GM12878 (cell line): ENCODE data around the gene OR2V1. TPM values are rescaled to one million over a fixed set of nuclear protein-coding genes. Genes with fewer than 3 reads are reported as not detected.

Experiments
- ATAC-seq: fragments of 200-7000 bp; cut with Tn5 transposase; 3 replicates; pipeline ENCODE4 v1.9.1; 2020; ENCODE audit warnings: mild to moderate bottlenecking, moderate library complexity
- BruUV-seq: library from RNA; stranded (reverse); fragments of 400-500 nt; replicated peaks from 2 replicates; lab custom pipeline; 2021; lab: Mats Ljungman, UMichigan
- CTCF ChIA-PET: fragments of 300-600 bp; sonication (Branson Sonifier 250); formaldehyde crosslinking; extraction: SDS; loops from one replicate; lab custom pipeline; 2021; ENCODE audit warnings: inconsistent platforms; lab: Yijun Ruan, JAX
- POLR2A ChIA-PET: fragments of 350-600 bp; formaldehyde crosslinking; extraction: SDS; loops from one replicate; lab custom pipeline; 2021; ENCODE audit warnings: inconsistent platforms; lab: Charles Lee
- RAD21 ChIA-PET: fragments of 300-600 bp; sonication (Branson Sonifier 250); formaldehyde crosslinking; loops from one replicate; lab custom pipeline; 2023; ENCODE audit warnings: antibody characterized with exemption; ENCODE audit not compliant: unreplicated experiment; lab: Charles Lee
- SMC1A ChIA-PET: fragments of 300-600 bp; sonication (Branson Sonifier 250); formaldehyde crosslinking; loops from one replicate; lab custom pipeline; 2023; ENCODE audit not compliant: unreplicated experiment, uncharacterized antibody; lab: Charles Lee
- DNase-seq: peaks from one replicate; pipeline ENCODE4 v3.0.0-alpha.2; 2011; ENCODE audit warnings: low read depth, low spot score
- FAIRE-seq: peaks from 3 replicates; lab custom pipeline; 2011; peaks lifted over from hg19 to GRCh38; lab: Jason Lieb, UNC
- H2AFZ ChIP-seq: 2 replicates; pipeline ENCODE4 v1.6.0; 2011; ENCODE audit warnings: low read depth, low read length, control low read depth; ENCODE audit not compliant: control insufficient read depth
- H3K27ac ChIP-seq: 2 replicates; pipeline ENCODE4 v1.5.1; 2011; ENCODE audit warnings: control low read depth; ENCODE audit not compliant: control insufficient read depth, insufficient read depth
- H3K27me3 ChIP-seq, 2 experiments: replicated peaks in 1 of 2; 2 replicates each; pipeline versions ENCODE4 v1.6.0 to v1.6.1; 2011; ENCODE audit warnings: low read length in 1 of 2; ENCODE audit not compliant: control insufficient read depth in 2 of 2, insufficient read depth in 2 of 2
- H3K36me3 ChIP-seq, 2 experiments: 2 replicates each; pipeline ENCODE4 v1.5.1; 2011; ENCODE audit warnings: low read length in 1 of 2; ENCODE audit not compliant: control insufficient read depth in 2 of 2, insufficient read depth in 2 of 2
- H3K4me1 ChIP-seq: 2 replicates; pipeline ENCODE4 v1.6.1; 2011; ENCODE audit warnings: mild to moderate bottlenecking, low read length, moderate library complexity, mixed read lengths; ENCODE audit not compliant: control insufficient read depth, insufficient read depth
- H3K4me2 ChIP-seq: 2 replicates; pipeline ENCODE4 v1.6.0; 2011; ENCODE audit warnings: control low read depth; ENCODE audit not compliant: control insufficient read depth, insufficient read depth
- H3K4me3 ChIP-seq: fragments of 200-600 bp; sonication (generic); 2 replicates; pipeline ENCODE4 v1.5.1; 2016
- H3K79me2 ChIP-seq: 2 replicates; pipeline ENCODE4 v1.6.0; 2011; ENCODE audit warnings: low read length; ENCODE audit not compliant: control insufficient read depth, insufficient read depth
- H3K9ac ChIP-seq: 2 replicates; pipeline ENCODE4 v1.8.0; 2011; ENCODE audit warnings: low read length, control low read depth, mixed read lengths; ENCODE audit not compliant: control insufficient read depth, insufficient read depth
- H3K9me3 ChIP-seq: replicated peaks from 3 replicates; pipeline ENCODE4 v1.5.1; 2011; ENCODE audit warnings: mild to moderate bottlenecking, low read length; ENCODE audit not compliant: control insufficient read depth, insufficient read depth
- H4K20me1 ChIP-seq: 2 replicates; pipeline ENCODE4 v1.6.0; 2011; ENCODE audit not compliant: control insufficient read depth, insufficient read depth
- CBX3 ChIP-seq: fragments of 200-600 bp; sonication (generic); IDR thresholded peaks from 2 replicates; pipeline ENCODE4 v1.6.1; 2016; ENCODE audit warnings: low read depth, borderline replicate concordance
- EZH2 ChIP-seq: IDR thresholded peaks from 2 replicates; pipeline ENCODE4 v1.6.1; 2012; ENCODE audit warnings: low read depth, mild to moderate bottlenecking, control low read depth, inconsistent platforms, low read length, borderline replicate concordance; ENCODE audit not compliant: control insufficient read depth
- HDGF ChIP-seq: fragments of 450-650 bp; IDR thresholded peaks from 2 replicates; pipeline ENCODE4 v1.6.1; 2016; ENCODE audit warnings: antibody characterized with exemption
- MAX ChIP-seq: IDR thresholded peaks from 2 replicates; pipeline ENCODE4 v1.6.1; 2012; ENCODE audit warnings: low read depth, low read length, improper control_type of control experiment
- NFXL1 ChIP-seq: fragments of 450-650 bp; IDR thresholded peaks from 2 replicates; pipeline ENCODE4 v1.6.1; 2017; ENCODE audit warnings: antibody characterized with exemption, mild to moderate bottlenecking, borderline replicate concordance
- NRF1 ChIP-seq: conservative IDR thresholded peaks from 2 replicates; pipeline ENCODE4 v1.6.1; 2011; ENCODE audit warnings: mild to moderate bottlenecking, low read depth, low read length, improper control_type of control experiment
- PAX5 ChIP-seq: IDR thresholded peaks from 2 replicates; pipeline ENCODE4 v1.6.1; 2011; ENCODE audit warnings: low read depth, low read length, borderline replicate concordance
- PML ChIP-seq: IDR thresholded peaks from 2 replicates; pipeline ENCODE4 v1.6.1; 2012; ENCODE audit warnings: low read length, inconsistent platforms
- POLR2AphosphoS5 ChIP-seq: IDR thresholded peaks from 2 replicates; pipeline ENCODE4 v1.6.1; 2011; ENCODE audit warnings: mild to moderate bottlenecking, low read length, inconsistent platforms
- POU2F2 ChIP-seq: IDR thresholded peaks from 3 replicates; pipeline ENCODE4 v1.6.1; 2011; ENCODE audit warnings: low read depth, mild to moderate bottlenecking, low read length, borderline replicate concordance
- RBBP5 ChIP-seq: fragments of 200-600 bp; sonication (generic); conservative IDR thresholded peaks from 2 replicates; pipeline ENCODE4 v1.6.1; 2016
- SMC3 ChIP-seq: IDR thresholded peaks from 2 replicates; pipeline ENCODE4 v1.6.1; 2011; ENCODE audit warnings: low read length, improper control_type of control experiment, borderline replicate concordance
- SPI1 ChIP-seq: IDR thresholded peaks from 2 replicates; pipeline ENCODE4 v1.6.1; 2011; ENCODE audit warnings: low read depth, mild to moderate bottlenecking, low read length, moderate library complexity, borderline replicate concordance; ENCODE audit not compliant: insufficient read depth
- WRNIP1 ChIP-seq: IDR thresholded peaks from 2 replicates; pipeline ENCODE4 v1.6.1; 2011; ENCODE audit warnings: low read depth, low read length, improper control_type of control experiment, borderline replicate concordance
- ZSCAN29 ChIP-seq: fragments of 450-650 bp; IDR thresholded peaks from 2 replicates; pipeline ENCODE4 v1.6.1; 2017; ENCODE audit warnings: mild to moderate bottlenecking, moderate library complexity
- ZZZ3 ChIP-seq: IDR thresholded peaks from 2 replicates; pipeline ENCODE4 v1.6.1; 2011; ENCODE audit warnings: low read depth; ENCODE audit not compliant: control insufficient read depth, insufficient read length
- WGBS: methylation state at CpG from one replicate; pipeline ENCODE4 v1.1.6; 2016; ENCODE audit warnings: low lambda C conversion rate; ENCODE audit not compliant: insufficient replicate concordance, insufficient coverage; ENCODE audit errors: missing lambda C conversion rate; 5-methylcytosine and 5-hydroxymethylcytosine counted together
- in situ Hi-C: fragments of 300-500 bp; cut with MboI; formaldehyde crosslinking; loops from 9 replicates; pipeline ENCODE4 v1.14.3; 2018; ENCODE audit warnings: mixed read lengths
- intact Hi-C: fragments of 100-400 bp; cut with micrococcal nuclease; formaldehyde crosslinking; loops from one replicate; pipeline ENCODE4 v1.14.2; 2022; ENCODE audit not compliant: unreplicated experiment
- polyA plus RNA-seq, 11 experiments: library from polyadenylated mRNA; depleted of rRNA in 4 of 11; unstranded in 6 of 11; stranded (reverse) in 5 of 11; fragments of >200 nt; fragmentation: Nextera tagmentation in 4 of 11; fragmentation: Illumina TruSeq in 1 of 11; extraction: Ambion mirVana in 4 of 11; extraction: Trizol in 1 of 11; gene quantifications; 1 replicate in 1 of 11; 2 replicates in 10 of 11; pipeline versions ENCODE4 v1.2.1 to v1.2.3, GENCODE V29; 2011 to 2016; ENCODE audit warnings: inconsistent platforms in 2 of 11, missing spikeins in 2 of 11, low read depth in 1 of 11
- total RNA-seq, 4 experiments: library from RNA; depleted of rRNA in 3 of 4; stranded (reverse); fragments of >200 nt in 3 of 4; fragmentation: Illumina TruSeq in 1 of 4; extraction: Trizol in 1 of 4; gene quantifications; 2 replicates each; pipeline versions ENCODE4 v1.2.1 to v1.2.3, GENCODE V29; 2013 to 2021

Gene OR2V1
- total and polyA plus RNA-seq, 10 of the 15 experiments (the other 5 are each of a cell fraction or from before 2014, with no cell fraction given) = 0.20 to 4.4 TPM; not detected in 8

DNA sequence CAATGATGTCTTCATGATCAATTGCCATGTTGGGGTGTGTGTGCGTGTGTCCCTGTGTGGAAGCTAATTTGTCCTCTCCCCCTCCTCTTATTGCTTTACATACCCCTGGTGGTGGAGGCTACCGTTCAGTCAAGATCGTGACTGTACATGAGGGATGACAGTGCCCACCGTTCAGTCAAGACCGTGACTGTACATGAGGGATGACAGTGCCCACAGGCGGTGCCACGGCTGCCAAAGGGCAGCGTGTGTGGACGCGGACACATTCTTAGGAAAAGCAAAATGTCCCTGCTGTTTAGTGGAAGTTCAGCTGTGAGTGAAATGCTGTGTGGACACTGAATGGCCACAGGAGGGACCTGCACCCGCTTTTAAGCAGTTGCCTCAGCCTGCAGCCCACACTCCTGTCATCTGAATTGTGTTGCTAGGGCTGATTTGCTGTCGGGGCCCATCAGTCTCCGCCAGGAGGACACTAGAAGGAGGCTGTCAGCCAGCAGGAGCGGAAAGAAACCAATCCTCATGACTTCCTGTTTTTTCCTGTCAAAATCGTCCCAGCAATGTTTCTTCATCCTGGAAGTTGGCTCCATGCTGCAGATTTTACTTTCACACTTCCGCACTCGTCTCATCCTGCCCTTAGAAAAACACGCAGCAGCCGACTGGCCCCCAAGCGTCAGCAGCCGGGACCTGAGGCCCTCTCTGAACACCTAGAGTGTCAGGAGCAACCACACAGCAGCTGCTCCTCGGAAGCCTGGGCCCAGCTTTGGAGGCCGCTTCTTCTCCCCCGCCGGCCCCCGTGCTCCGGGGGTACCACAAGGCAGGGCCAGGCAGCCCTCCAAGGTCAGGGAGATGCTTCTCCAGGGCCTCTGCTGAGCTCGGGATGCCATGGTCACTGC is 9.1 kb downstream of the OR2V1 start:
- no peaks in the 10 kb centered on the region; the same call in 2 of the 3 replicates for H3K9me3 ChIP-seq
- H2AFZ ChIP-seq = no peak overlapping the region
- FAIRE-seq = no peak
- in situ Hi-C loops (no loop called here), intact Hi-C loops (no loop called here)
- WGBS = 54% methylated on average over 28 of the region's 28 CpGs
- SMC1A ChIA-PET = interaction anchor here (1.1 to 1.5 kb wide), 2 partner anchors 9 to 30 kb away, joined by 3 to 4 read pairs; no protein-coding TSS in a partner anchor
- no peaks in the 10 kb centered on the region for H3K36me3 ChIP-seq
- ATAC-seq = no peak
- no peaks in the 10 kb centered on the region for H3K4me1 ChIP-seq
- TF ChIP-seq SPI1 = peak; percentile 33; the same call in 1 of the 2 replicates
- TF ChIP-seq NFXL1 = no peak
- TF ChIP-seq, all 136 proteins: peak for 1
- ChIA-PET RAD21 (no interaction called here), POLR2A (no interaction called here), CTCF (no interaction called here)
- H4K20me1 ChIP-seq = no peaks in the 10 kb centered on the region
- no peaks in the 10 kb centered on the region for H3K79me2 ChIP-seq
- no peak overlapping the region for H3K4me2 ChIP-seq
- no peak for DNase-seq
- H3K9ac ChIP-seq = no peak overlapping the region
- H3K27ac ChIP-seq = no peak overlapping the region
- H3K27me3 ChIP-seq = peaks cover 0 to 3% of the 10 kb centered on the region in 2 experiments; a peak in 2 of 4 replicates
- no TSS peak for BruUV-seq
- no peak overlapping the region for H3K4me3 ChIP-seq

DNA sequence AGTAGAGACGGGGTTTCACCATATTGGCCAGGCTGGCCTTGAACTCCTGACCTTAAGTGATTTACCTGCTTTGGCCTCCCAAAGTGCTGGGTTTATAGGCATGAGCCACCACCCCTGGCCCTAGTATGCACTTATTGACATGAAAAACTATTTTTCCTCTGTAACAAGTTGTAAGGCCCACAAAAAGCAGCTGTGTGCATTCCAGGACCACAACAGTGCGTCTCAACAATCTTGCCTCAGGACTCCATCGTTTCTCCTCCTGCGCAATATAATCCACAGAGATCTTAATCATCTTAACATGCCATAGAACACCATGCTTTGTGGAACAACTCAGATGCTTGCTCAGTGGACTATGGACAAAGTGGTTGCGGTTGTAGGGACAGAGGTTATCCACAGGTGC is 10.2 kb downstream of the OR2V1 start:
- H3K36me3 ChIP-seq = no peaks in the 10 kb centered on the region
- CTCF ChIA-PET = no interaction called here
- H3K9ac ChIP-seq = no peak overlapping the region
- no peak for ATAC-seq
- POLR2A ChIA-PET = no interaction called here
- in situ Hi-C loops = no loop called here
- H3K27ac ChIP-seq = no peak overlapping the region
- no peak for TF ChIP-seq HDGF
- no peak for TF ChIP-seq POU2F2
- TF ChIP-seq SMC3 = no peak
- TF ChIP-seq CBX3 = no peak
- no peak for TF ChIP-seq MAX
- no peak for TF ChIP-seq POLR2AphosphoS5
- no peak for TF ChIP-seq NRF1
- no peak for TF ChIP-seq PML
- no peak for TF ChIP-seq EZH2
- TF ChIP-seq ZZZ3 = no peak
- TF ChIP-seq RBBP5 = no peak
- no peak for TF ChIP-seq ZSCAN29
- TF ChIP-seq WRNIP1 = no peak
- TF ChIP-seq PAX5 = no peak
- no peaks in the 10 kb centered on the region; the same call in 2 of the 3 replicates for H3K9me3 ChIP-seq
- SMC1A ChIA-PET = interaction anchor here (1.0 kb wide), 1 partner anchor 13 kb away, joined by 3 read pairs; no protein-coding TSS in a partner anchor
- peaks cover 0 to 3% of the 10 kb centered on the region in 2 experiments; a peak in 2 of 4 replicates for H3K27me3 ChIP-seq
- no peaks in the 10 kb centered on the region for H3K4me1 ChIP-seq
- H2AFZ ChIP-seq = no peak overlapping the region
- RAD21 ChIA-PET = no interaction called here
- H3K4me2 ChIP-seq = no peak overlapping the region
- no TSS peak for BruUV-seq
- 65% methylated on average over 5 of the region's 5 CpGs for WGBS
- intact Hi-C loops = no loop called here
- no peaks in the 10 kb centered on the region for H4K20me1 ChIP-seq
- H3K79me2 ChIP-seq = no peaks in the 10 kb centered on the region
- no peak for FAIRE-seq
- DNase-seq = no peak
- H3K4me3 ChIP-seq = no peak overlapping the region
